K562 (cell line): ENCODE results near the gene SGMS1. TPM values are rescaled to one million over a fixed set of nuclear protein-coding genes. Genes with fewer than 3 reads are reported as not detected.

Experiments used
- FOXA1 ChIP-seq: fragments of 450-650 bp; IDR thresholded peaks from 2 replicates; pipeline ENCODE4 v1.6.1; 2016; ENCODE audit warnings: mild to moderate bottlenecking, borderline replicate concordance
- HDAC6 ChIP-seq: IDR thresholded peaks from 2 replicates; pipeline ENCODE4 v1.6.1; 2012; ENCODE audit warnings: low read depth, mild to moderate bottlenecking, control low read depth, inconsistent platforms, low read length, moderate library complexity
- KLF13 ChIP-seq: fragments of 450-650 bp; IDR thresholded peaks from 2 replicates; pipeline ENCODE4 v1.6.1; 2016; ENCODE audit warnings: missing genetic modification characterization, low read depth, mild to moderate bottlenecking, missing compliant biosample characterization, moderate library complexity, borderline replicate concordance
- MEF2A ChIP-seq: IDR thresholded peaks from 2 replicates; pipeline ENCODE4 v1.6.1; 2011; ENCODE audit warnings: low read depth, mild to moderate bottlenecking, low read length, moderate library complexity; ENCODE audit not compliant: control insufficient read depth
- RBFOX2 ChIP-seq: fragments of 200-400 bp; formaldehyde crosslinking; IDR thresholded peaks from 2 replicates; pipeline ENCODE4 v1.6.1; 2017; ENCODE audit warnings: low read depth, mild to moderate bottlenecking, low read length, moderate library complexity
- SMARCB1 ChIP-seq: IDR thresholded peaks from 2 replicates; pipeline ENCODE4 v1.6.1; 2011; ENCODE audit warnings: improper control_type of control experiment, low read depth; ENCODE audit not compliant: insufficient read length
- TFAP4 ChIP-seq: sonication (generic); formaldehyde crosslinking; IDR thresholded peaks from 2 replicates; pipeline ENCODE4 v1.8.0; 2022; ENCODE audit warnings: missing genetic modification reagents, mild to moderate bottlenecking, moderate library complexity, borderline replicate concordance
- THAP12 ChIP-seq: fragments of 250-450 bp; sonication (Bioruptor Pico); IDR thresholded peaks from 2 replicates; pipeline ENCODE4 v1.9.0; 2021; ENCODE audit warnings: mild to moderate bottlenecking, inconsistent platforms
- polyA plus RNA-seq, 8 experiments: library from polyadenylated mRNA; depleted of rRNA in 4 of 8; stranded (reverse) in 5 of 8; unstranded in 3 of 8; fragments of >200 nt; fragmentation: Nextera tagmentation in 2 of 8; fragmentation: Illumina TruSeq in 1 of 8; extraction: Ambion mirVana in 2 of 8; extraction: Trizol in 1 of 8; gene quantifications; 2 replicates each; pipeline versions ENCODE4 v1.2.1 to v1.2.3, GENCODE V29; 2011 to 2014; ENCODE audit warnings: inconsistent platforms in 1 of 8, missing spikeins in 1 of 8
- total RNA-seq, 7 experiments: library from RNA; depleted of rRNA in 6 of 7; stranded (reverse); fragments of >200 nt in 6 of 7; fragmentation: Illumina TruSeq in 2 of 7; extraction: Trizol in 2 of 7; gene quantifications; 2 replicates each; pipeline versions ENCODE4 v1.2.1 to v1.2.3, GENCODE V29; 2011 to 2021; ENCODE audit warnings: low replicate concordance in 1 of 7

Gene SGMS1
- total and polyA plus RNA-seq, 9 of the 15 experiments (the other 6 are each of a cell fraction or from before 2014, with no cell fraction given): 22.6 to 232 (median 82.2) TPM

DNA sequence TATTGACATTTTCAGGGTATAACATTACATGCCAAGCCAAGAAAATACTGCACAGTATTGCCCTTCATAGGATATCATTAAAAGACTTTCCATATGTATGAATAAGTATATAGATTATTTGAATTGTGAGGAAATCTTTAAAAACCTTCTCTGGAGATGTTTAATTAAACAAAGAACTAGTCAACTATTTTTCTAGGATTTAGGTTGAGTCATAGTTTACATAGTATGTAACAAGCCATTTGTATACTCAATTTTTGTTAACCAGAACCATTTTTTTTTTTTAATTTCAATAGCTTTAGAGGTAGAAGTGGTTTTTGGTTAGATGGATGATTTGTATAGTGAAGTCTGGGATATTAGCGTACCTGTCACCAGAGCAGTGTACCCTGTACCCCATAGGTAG lies 221.3 kb downstream of the SGMS1 start (continued):
- TF ChIP-seq SMARCB1 (no peak), FOXA1 (no peak), HDAC6 (no peak), THAP12 (no peak), KLF13 (tag) (no peak), RBFOX2 (no peak), MEF2A (no peak), TFAP4 (CRISPR knock-in tag) (no peak)
